ENCODE measurements around the gene METAP1. TPM values are rescaled to one million over a fixed set of nuclear protein-coding genes. Genes with fewer than 3 reads are reported as not detected.

Gene METAP1
- total RNA-seq, 2 donors from 2014 or later: 66.2 to 69.3 TPM

DNA sequence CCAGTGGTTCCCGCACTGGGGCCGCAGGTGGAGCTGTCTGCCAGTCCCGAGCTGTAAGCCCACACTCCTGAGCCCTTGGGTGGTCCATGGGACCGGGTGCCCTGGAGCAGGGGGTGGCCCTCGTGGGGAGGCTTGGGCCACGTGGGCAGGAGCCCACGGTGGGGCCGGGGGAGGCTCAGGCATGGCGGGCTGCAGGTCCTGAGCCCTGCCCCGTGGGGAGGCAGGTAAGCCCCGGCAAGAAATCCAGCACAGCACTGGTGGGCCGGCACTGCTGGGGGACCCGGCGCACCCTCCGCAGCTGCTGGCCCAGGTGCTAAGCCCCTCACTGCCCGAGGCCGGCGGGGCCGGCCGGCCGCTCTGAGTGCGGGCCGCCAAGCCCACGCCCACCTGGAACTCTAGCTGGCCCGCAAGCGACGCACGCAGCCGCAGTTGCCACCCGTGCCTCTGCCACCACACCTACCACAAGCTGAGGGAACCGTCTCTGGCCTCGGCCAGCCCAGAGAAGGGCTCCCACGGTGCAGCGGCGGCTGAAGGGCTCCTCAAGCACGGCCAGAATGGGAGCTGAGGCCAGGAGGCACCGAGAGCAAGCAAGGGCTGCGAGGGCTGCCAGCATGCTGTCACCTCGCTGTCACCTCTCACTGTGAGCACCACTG is 2.0 kb upstream of the METAP1 start:
- intact Hi-C loops (cut with DNase I): loop anchor here (5.0 kb wide), 1 partner anchor 526 kb away; no protein-coding TSS in a partner anchor
- Histone ChIP-seq H3K36me3 (no peaks in the 10 kb centered on the region), H3K27me3 (no peaks in the 10 kb centered on the region), H3K27ac (no peak overlapping the region), H3K4me1 (peaks cover 4% of the 10 kb centered on the region), H3K9me3 (no peaks in the 10 kb centered on the region), H3K4me3 (no peak overlapping the region), H3K9ac (ENCODE audit: low read depth in 2 of 2, low read length in 2 of 2) (no peak overlapping the region)
- no peak for DNase-seq
- no peak for TF ChIP-seq CTCF (IDR thresholded peaks at IDR 0.05)

DNA sequence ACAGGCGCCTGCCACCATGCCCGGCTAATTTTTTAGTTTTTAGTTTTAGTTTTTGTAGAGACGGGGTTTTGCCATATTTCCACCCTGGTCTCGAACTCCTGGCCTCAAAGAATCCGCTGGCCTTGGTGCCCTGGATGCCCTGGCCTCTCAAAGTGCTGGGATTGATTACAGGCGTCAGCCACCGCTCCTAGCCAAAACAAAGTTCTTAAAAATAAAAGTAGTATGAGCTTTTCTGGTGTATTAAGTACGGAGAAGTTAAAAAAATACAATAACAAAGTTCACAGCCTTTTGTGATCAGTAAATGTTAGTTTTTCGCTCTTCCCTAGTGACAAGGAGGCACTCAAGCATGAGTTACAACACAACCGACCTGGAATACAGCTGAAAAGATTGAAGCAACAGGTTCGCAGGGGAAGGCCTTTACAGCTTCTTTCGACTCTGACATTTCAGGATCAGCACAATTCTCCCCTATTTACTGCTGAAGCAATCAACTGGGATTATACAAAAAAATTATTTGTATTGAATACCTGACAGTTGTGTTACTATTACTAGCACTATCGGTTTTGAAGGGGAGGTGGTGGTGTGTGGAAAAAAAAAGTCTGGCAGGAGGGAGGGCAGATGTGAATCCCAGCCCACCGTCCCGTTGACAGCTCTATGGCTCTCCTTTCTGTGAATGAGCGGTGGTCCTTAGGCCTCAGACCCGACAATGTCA is 893 bp upstream of the METAP1 start:
- H3K27me3 ChIP-seq: no peaks in the 10 kb centered on the region
- H3K4me3 ChIP-seq: peak overlapping the region; percentile 30
- no peak for TF ChIP-seq CTCF (IDR thresholded peaks at IDR 0.05)
- DNase-seq: no peak
- H3K4me1 ChIP-seq: peaks cover 4% of the 10 kb centered on the region
- no peaks in the 10 kb centered on the region for H3K36me3 ChIP-seq
- intact Hi-C loops (cut with DNase I): loop anchor here (5.0 kb wide), 2 partner anchors 63 to 527 kb away; no protein-coding TSS in a partner anchor
- no peaks in the 10 kb centered on the region for H3K9me3 ChIP-seq
- peak overlapping the region; percentile 71 to 79 for H3K9ac ChIP-seq (ENCODE audit: low read depth in 2 of 2, low read length in 2 of 2)
- peak overlapping the region; percentile 75 for H3K27ac ChIP-seq

GRCh38 chr4:98996056-98996764 is 689 bp downstream of the METAP1 start:
- intact Hi-C loops (cut with DNase I): loop anchor here (5.0 kb wide), 1 partner anchor 61 kb away; no protein-coding TSS in a partner anchor

GRCh38 chr4:98996765-98997068 is 1.2 kb downstream of the METAP1 start:
- peak overlapping the region; percentile 85 to 95 for H3K9ac ChIP-seq (ENCODE audit: low read depth in 2 of 2, low read length in 2 of 2)
- no peaks in the 10 kb centered on the region for H3K36me3 ChIP-seq
- TF ChIP-seq CTCF (IDR thresholded peaks at IDR 0.05): no peak
- intact Hi-C loops (cut with DNase I): loop anchor here (5.0 kb wide), 1 partner anchor 61 kb away; no protein-coding TSS in a partner anchor
- no peaks in the 10 kb centered on the region for H3K27me3 ChIP-seq
- DNase-seq: no peak
- no peaks in the 10 kb centered on the region for H3K9me3 ChIP-seq
- H3K27ac ChIP-seq: peak overlapping the region; percentile 87
- H3K4me3 ChIP-seq: peak overlapping the region; percentile 91
- H3K4me1 ChIP-seq: peaks cover 4% of the 10 kb centered on the region

More at GRCh38 chr4:98996056-98996764, 689 bp downstream of the METAP1 start:
- Histone ChIP-seq H3K4me3 (peak overlapping the region; percentile 91), H3K4me1 (peaks cover 4% of the 10 kb centered on the region), H3K36me3 (no peaks in the 10 kb centered on the region), H3K9ac (ENCODE audit: low read depth in 2 of 2, low read length in 2 of 2) (peak overlapping the region; percentile 85 to 95), H3K27ac (peak overlapping the region; percentile 87), H3K9me3 (no peaks in the 10 kb centered on the region), H3K27me3 (no peaks in the 10 kb centered on the region)
- peak; percentile 33 for DNase-seq
- no peak for TF ChIP-seq CTCF (IDR thresholded peaks at IDR 0.05)

DNA sequence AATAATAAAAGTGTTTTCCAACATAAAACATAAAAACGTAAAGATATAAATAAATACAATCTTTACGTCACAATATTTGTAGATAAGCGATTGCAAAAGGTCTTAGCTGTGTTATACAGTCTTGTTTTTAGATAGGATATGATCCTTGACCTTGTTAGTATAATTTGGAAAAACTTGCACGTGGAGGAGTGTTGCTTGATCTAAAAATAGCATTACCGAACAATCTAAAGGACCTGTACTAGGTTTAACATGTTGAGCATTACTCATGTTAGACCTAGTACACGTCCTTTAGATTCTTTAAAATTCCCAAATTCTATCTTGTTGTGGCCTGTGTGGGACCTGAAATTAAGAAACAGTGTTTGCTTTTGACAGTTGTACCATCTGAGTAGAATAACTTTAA is 1.6 kb downstream of the METAP1 start:
- intact Hi-C loops (cut with DNase I): loop anchor here (5.0 kb wide), 1 partner anchor 60 kb away; no protein-coding TSS in a partner anchor
- DNase-seq: no peak
- H3K27me3 ChIP-seq: no peaks in the 10 kb centered on the region
- H3K9me3 ChIP-seq: no peaks in the 10 kb centered on the region
- TF ChIP-seq CTCF (IDR thresholded peaks at IDR 0.05): no peak
- no peak overlapping the region for H3K4me3 ChIP-seq
- H3K9ac ChIP-seq (ENCODE audit: low read depth in 2 of 2, low read length in 2 of 2): peak overlapping the region in 1 of 2 donors; percentile 2
- H3K4me1 ChIP-seq: peaks cover 4% of the 10 kb centered on the region
- no peaks in the 10 kb centered on the region for H3K36me3 ChIP-seq
- no peak overlapping the region for H3K27ac ChIP-seq

All from colonic mucosa (tissue), 4 donors.